ENCODE data around the gene HTT.
"Not testable (repeated sequence)": the region's sequence is repeated elsewhere in the genome, so short reads cannot be mapped to it uniquely, and the experiment has no call there.

The HTT gene

GRCh38 chr4:3082925-3083515 lies 8.5 kb downstream of the HTT start:
- no peak for DNase-seq (ENCODE audit: low spot score)

- no peak for DNase-seq (ENCODE audit: low spot score)
Measured at GRCh38 chr4:3083732-3084131, 9.3 kb downstream of the HTT start.

GRCh38 chr4:3085948-3086670 lies 11.6 kb downstream of the HTT start:
- no peak for DNase-seq (ENCODE audit: low spot score)

- no peak for DNase-seq (ENCODE audit: low spot score)
Measured at GRCh38 chr4:3087115-3087797, 12.8 kb downstream of the HTT start.

GRCh38 chr4:3091464-3091863 lies 17.0 kb downstream of the HTT start:
- DNase-seq (ENCODE audit: low spot score) = no peak

- not testable (repeated sequence) for DNase-seq (ENCODE audit: low spot score)
Measured at GRCh38 chr4:3094701-3095100, 20.2 kb downstream of the HTT start.

- no peak for DNase-seq (ENCODE audit: low spot score)
Measured at GRCh38 chr4:3096202-3096601, 21.7 kb downstream of the HTT start.

- no peak for DNase-seq (ENCODE audit: low spot score)
Measured at GRCh38 chr4:3098346-3098745, 23.9 kb downstream of the HTT start.

GRCh38 chr4:3106339-3107186 lies 32.1 kb downstream of the HTT start:
- peak; percentile 95 for DNase-seq (ENCODE audit: low spot score)

GRCh38 chr4:3107271-3107670 lies 32.8 kb downstream of the HTT start:
- DNase-seq (ENCODE audit: low spot score) = no peak

- DNase-seq (ENCODE audit: low spot score) = no peak
Measured at GRCh38 chr4:3107691-3108121, 33.2 kb downstream of the HTT start.

GRCh38 chr4:3108211-3108610 lies 33.7 kb downstream of the HTT start:
- DNase-seq (ENCODE audit: low spot score) = no peak

GRCh38 chr4:3111461-3111860 lies 37.0 kb downstream of the HTT start:
- DNase-seq (ENCODE audit: low spot score) = peak; percentile 7

- DNase-seq (ENCODE audit: low spot score) = no peak
Measured at GRCh38 chr4:3112201-3112600, 37.7 kb downstream of the HTT start.

- DNase-seq (ENCODE audit: low spot score) = no peak
Measured at GRCh38 chr4:3112609-3113469, 38.4 kb downstream of the HTT start.

- DNase-seq (ENCODE audit: low spot score) = no peak
Measured at GRCh38 chr4:3114377-3114776, 39.9 kb downstream of the HTT start.

GRCh38 chr4:3115637-3116270 lies 41.3 kb downstream of the HTT start:
- DNase-seq (ENCODE audit: low spot score) = peak; percentile 28

- DNase-seq (ENCODE audit: low spot score) = no peak
Measured at GRCh38 chr4:3116955-3117354, 42.5 kb downstream of the HTT start.

- no peak for DNase-seq (ENCODE audit: low spot score)
Measured at GRCh38 chr4:3118312-3118711, 43.8 kb downstream of the HTT start.

GRCh38 chr4:3119464-3119863 lies 45.0 kb downstream of the HTT start:
- no peak for DNase-seq (ENCODE audit: low spot score)

- no peak for DNase-seq (ENCODE audit: low spot score)
Measured at GRCh38 chr4:3121110-3121509, 46.6 kb downstream of the HTT start.

All from kidney tubule cell (primary cell).